Measurements from ENCODE around the gene PTTG1IP. TPM values are rescaled to one million over a fixed set of nuclear protein-coding genes. Genes with fewer than 3 reads are reported as not detected.

The PTTG1IP gene
- total and polyA plus RNA-seq, 10 of the 15 experiments (the other 5 are each of a cell fraction or from before 2014, with no cell fraction given): 2.4 to 56.4 (median 44.4) TPM

GRCh38 chr21:44867464-44867863 lies 6.0 kb downstream of the PTTG1IP start:
- peaks cover 31% of the 10 kb centered on the region for H3K4me1 ChIP-seq (ENCODE audit: control insufficient read depth, insufficient read depth, low read length)
- no peak overlapping the region for H3K27ac ChIP-seq (ENCODE audit: control insufficient read depth, insufficient read depth)
- no peak overlapping the region for H2AFZ ChIP-seq (ENCODE audit: control insufficient read depth, low read depth, low read length)
- ChIA-PET RAD21 (ENCODE audit: unreplicated experiment) (no interaction called here), POLR2A (no interaction called here), SMC1A (ENCODE audit: uncharacterized antibody, unreplicated experiment) (interaction anchor here (1.1 to 1.5 kb wide), 2 partner anchors 8 to 60 kb away, joined by 3 to 4 read pairs; no protein-coding TSS in a partner anchor), CTCF (no interaction called here)
- no TSS peak for BruUV-seq (replicated peaks)
- H4K20me1 ChIP-seq (ENCODE audit: control insufficient read depth, insufficient read depth): peaks cover 14% of the 10 kb centered on the region
- in situ Hi-C loops (cut with MboI) (no loop called here), intact Hi-C loops (cut with micrococcal nuclease; ENCODE audit: unreplicated experiment) (no loop called here)
- TF ChIP-seq YY1 (IDR thresholded peaks at IDR 0.05; ENCODE audit: low read depth, low read length) (no peak), TAF1 (IDR thresholded peaks at IDR 0.05; ENCODE audit: borderline replicate concordance, low read depth, low read length) (no peak), SUZ12 (IDR thresholded peaks at IDR 0.05; ENCODE audit: unreplicated experiment) (no peak), STAT3 (IDR thresholded peaks at IDR 0.05; ENCODE audit: low read depth, low read length) (no peak), MLLT1 (IDR thresholded peaks at IDR 0.05) (no peak), CHD1 (IDR thresholded peaks at IDR 0.05; ENCODE audit: low read depth, low read length) (no peak), NBN (IDR thresholded peaks at IDR 0.05) (no peak), MXI1 (IDR thresholded peaks at IDR 0.05; ENCODE audit: low read depth, low read length) (no peak), ZNF384 (IDR thresholded peaks at IDR 0.05; ENCODE audit: borderline replicate concordance, low read depth, low read length) (no peak), ELK1 (IDR thresholded peaks at IDR 0.05; ENCODE audit: low read depth, low read length) (no peak), EGR1 (IDR thresholded peaks at IDR 0.05; ENCODE audit: borderline replicate concordance in 1 of 2, low read depth in 2 of 2, low read length in 2 of 2) (no peak), HDAC2 (IDR thresholded peaks at IDR 0.05) (no peak), FOS (IDR thresholded peaks at IDR 0.05; ENCODE audit: borderline replicate concordance, extremely low read depth, insufficient read length) (no peak), SKIL (IDR thresholded peaks at IDR 0.05; ENCODE audit: low read depth, poor library complexity, severe bottlenecking) (no peak), SPI1 (IDR thresholded peaks at IDR 0.05; ENCODE audit: borderline replicate concordance, insufficient read depth, low read depth, low read length) (no peak), RAD21 (IDR thresholded peaks at IDR 0.05; ENCODE audit: insufficient read depth, low read depth, low read length) (no peak), USF1 (IDR thresholded peaks at IDR 0.05; ENCODE audit: borderline replicate concordance, extremely low read length, insufficient read depth, low read depth, low read length) (no peak), TCF12 (IDR thresholded peaks at IDR 0.05; ENCODE audit: low read depth, low read length) (no peak)
- no peak overlapping the region for H3K4me2 ChIP-seq (ENCODE audit: control insufficient read depth, insufficient read depth)
- no peaks in the 10 kb centered on the region for H3K9me3 ChIP-seq (replicated peaks; ENCODE audit: control insufficient read depth, insufficient read depth, low read length)
- DNase-seq (ENCODE audit: low read depth, low spot score): no peak
- WGBS (ENCODE audit: insufficient coverage, insufficient replicate concordance, low lambda C conversion rate, missing lambda C conversion rate): 96% methylated on average over 15 of the region's 15 CpGs
- 0 out of 2 replicates have a peak overlapping the region, but pooled peaks have one; percentile 26 for H3K4me3 ChIP-seq
- ATAC-seq: no peak
- no peaks in the 10 kb centered on the region for H3K27me3 ChIP-seq (replicated peaks in 1 of 2; ENCODE audit: control insufficient read depth in 2 of 2, insufficient read depth in 2 of 2, low read length in 1 of 2)
- FAIRE-seq: no peak
- no peak overlapping the region for H3K9ac ChIP-seq (ENCODE audit: control insufficient read depth, insufficient read depth, low read length)
- peaks cover 9 to 16% of the 10 kb centered on the region in 2 experiments for H3K36me3 ChIP-seq (ENCODE audit: control insufficient read depth in 2 of 2, insufficient read depth in 2 of 2, low read length in 1 of 2)
- H3K79me2 ChIP-seq (ENCODE audit: control insufficient read depth, insufficient read depth, low read length): peaks cover 69% of the 10 kb centered on the region
